Epithelial cell of esophagus (primary cell): Measurements from ENCODE around the gene FMNL1.

Experiments
- DNase-seq: peaks from one replicate; pipeline ENCODE4 v3.0.0; 2010; ENCODE audit warnings: low read depth
- H3K4me3 ChIP-seq: 2 replicates; pipeline ENCODE4 v1.5.1; 2011; ENCODE audit warnings: mild to moderate bottlenecking, low read length, control low read depth
- CTCF ChIP-seq: IDR thresholded peaks from 2 replicates; pipeline ENCODE4 v1.5.1; 2011; ENCODE audit warnings: low read depth, mild to moderate bottlenecking, low read length, control low read depth, inconsistent platforms; ENCODE audit not compliant: insufficient read depth; ENCODE audit errors: missing control alignments

FMNL1 gene

GRCh38 chr17:45186801-45187354 is 34.8 kb upstream of the FMNL1 start:
- DNase-seq, result no peak
- no peak for TF ChIP-seq CTCF

GRCh38 chr17:45189009-45189408 is 32.7 kb upstream of the FMNL1 start:
- no peak for TF ChIP-seq CTCF
- DNase-seq, result no peak
- H3K4me3 ChIP-seq, result no peak overlapping the region

More at GRCh38 chr17:45186801-45187354, 34.8 kb upstream of the FMNL1 start:
- no peak overlapping the region for H3K4me3 ChIP-seq

GRCh38 chr17:45190503-45191255 is 31.0 kb upstream of the FMNL1 start:
- TF ChIP-seq CTCF, result no peak
- H3K4me3 ChIP-seq, result no peak overlapping the region
- DNase-seq, result no peak

GRCh38 chr17:45195424-45195823 is 26.3 kb upstream of the FMNL1 start:
- H3K4me3 ChIP-seq, result no peak overlapping the region
- no peak for TF ChIP-seq CTCF
- no peak for DNase-seq

GRCh38 chr17:45197108-45197507 is 24.6 kb upstream of the FMNL1 start:
- no peak for DNase-seq
- H3K4me3 ChIP-seq, result no peak overlapping the region
- no peak for TF ChIP-seq CTCF

- peak; percentile 78 for DNase-seq
- no peak overlapping the region for H3K4me3 ChIP-seq
- TF ChIP-seq CTCF, result peak; percentile 95
Measured at GRCh38 chr17:45197555-45198334, 23.9 kb upstream of the FMNL1 start.
